GM12892 (cell line): ENCODE measurements around the gene METTL21C.

ENCODE experiments used
- POLR2A ChIP-seq: IDR thresholded peaks from 2 replicates; pipeline ENCODE4 v1.6.1; 2011; ENCODE audit warnings: low read depth, low read length, control low read depth
- POLR2AphosphoS5 ChIP-seq: IDR thresholded peaks from 2 replicates; pipeline ENCODE4 v1.6.1; 2011; ENCODE audit warnings: low read depth, low read length, control low read depth
- TAF1 ChIP-seq: IDR thresholded peaks from 2 replicates; pipeline ENCODE4 v1.6.1; 2011; ENCODE audit warnings: low read depth, mild to moderate bottlenecking, control low read depth, low read length, borderline replicate concordance

DNA sequence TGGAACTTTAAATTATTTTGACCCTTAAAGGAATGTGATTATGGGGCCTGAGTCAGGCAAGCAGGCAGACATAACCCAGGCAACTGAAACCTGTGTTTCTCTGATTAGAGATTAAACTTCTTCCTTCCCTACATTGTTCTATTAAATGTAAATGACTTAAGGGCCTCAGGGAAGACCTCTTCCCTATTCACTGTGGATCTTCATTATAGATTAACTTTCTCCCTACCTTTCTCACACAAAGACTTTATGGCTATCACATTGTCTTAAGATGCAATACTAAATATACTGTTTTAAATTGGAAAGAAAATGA, 8.8 kb upstream of the METTL21C start:
- TF ChIP-seq POLR2A: no peak
- no peak for TF ChIP-seq POLR2AphosphoS5
- TF ChIP-seq TAF1: no peak
